PFSK-1 (cell line): ENCODE measurements around the gene HOXA5.

Experiments used
- POLR2AphosphoS5 ChIP-seq: IDR thresholded peaks from 2 replicates; pipeline ENCODE4 v1.6.1; 2012; ENCODE audit warnings: low read depth, mild to moderate bottlenecking, control low read depth, low read length, moderate library complexity
- REST ChIP-seq, 2 experiments: IDR thresholded peaks; 2 replicates each; pipeline versions ENCODE4 v1.6.1 to v1.8.0; 2011 to 2012; ENCODE audit warnings: low read depth in 2 of 2, low read length in 2 of 2, control low read depth in 1 of 2, inconsistent platforms in 1 of 2, mild to moderate bottlenecking in 1 of 2, moderate library complexity in 1 of 2; ENCODE audit not compliant: insufficient read depth in 1 of 2
- SIN3A ChIP-seq: IDR thresholded peaks from 2 replicates; pipeline ENCODE4 v1.6.1; 2012; ENCODE audit warnings: mild to moderate bottlenecking, low read length, moderate library complexity, borderline replicate concordance; ENCODE audit not compliant: insufficient read depth
- TAF1 ChIP-seq: IDR thresholded peaks from 2 replicates; pipeline ENCODE4 v1.6.1; 2012; ENCODE audit warnings: low read length, control low read depth, borderline replicate concordance; ENCODE audit not compliant: insufficient read depth

- TF ChIP-seq SIN3A (no peak), TAF1 (no peak), POLR2AphosphoS5 (no peak), REST (IDR thresholded peaks at IDR 0.05; ENCODE audit: insufficient read depth in 1 of 2, low read depth in 2 of 2, low read length in 2 of 2) (no peak)
Measured at GRCh38 chr7:27100694-27101170, 42.7 kb downstream of the HOXA5 start.
